GM12892 (cell line): ENCODE results near the gene ZFHX3.

Experiments
- POLR2A ChIP-seq: IDR thresholded peaks from 2 replicates; pipeline ENCODE4 v1.6.1; 2011; ENCODE audit warnings: low read depth, low read length, control low read depth
- POLR2AphosphoS5 ChIP-seq: IDR thresholded peaks from 2 replicates; pipeline ENCODE4 v1.6.1; 2011; ENCODE audit warnings: low read depth, low read length, control low read depth

GRCh38 chr16:73020409-73020884 lies 27.5 kb downstream of the ZFHX3 start:
- TF ChIP-seq POLR2AphosphoS5, result no peak
- no peak for TF ChIP-seq POLR2A
